HepG2 (cell line): ENCODE data around the gene TST. TPM values are rescaled to one million over a fixed set of nuclear protein-coding genes. Genes with fewer than 3 reads are reported as not detected.
A peak's percentile ranks its signal among the peaks of the same experiment; 100 is the strongest.

Source experiments
- AKAP8 ChIP-seq: sonication (generic); formaldehyde crosslinking; IDR thresholded peaks from 2 replicates; pipeline ENCODE4 v1.5.1; 2020; ENCODE audit warnings: mild to moderate bottlenecking, missing genetic modification reagents
- ARNT2 ChIP-seq: sonication (generic); formaldehyde crosslinking; IDR thresholded peaks from 2 replicates; pipeline ENCODE4 v1.8.0; 2022; ENCODE audit warnings: mild to moderate bottlenecking, low read depth, missing genetic modification reagents, moderate library complexity
- GABPB1 ChIP-seq: IDR thresholded peaks from 2 replicates; pipeline ENCODE4 v1.6.1; 2016; ENCODE audit warnings: mild to moderate bottlenecking, missing genetic modification reagents, moderate library complexity, missing compliant biosample characterization
- GATA4 ChIP-seq: sonication (generic); IDR thresholded peaks from 2 replicates; pipeline ENCODE4 v1.6.1; 2016; ENCODE audit warnings: antibody characterized with exemption, low read depth, borderline replicate concordance
- GATAD2A ChIP-seq: IDR thresholded peaks from 2 replicates; pipeline ENCODE4 v1.6.1; 2016
- POGZ ChIP-seq: sonication (generic); formaldehyde crosslinking; IDR thresholded peaks from 2 replicates; pipeline ENCODE4 v1.4.0; 2020; ENCODE audit warnings: mild to moderate bottlenecking, missing genetic modification reagents
- YEATS4 ChIP-seq: sonication (generic); formaldehyde crosslinking; IDR thresholded peaks from 2 replicates; pipeline ENCODE4 v1.4.0; 2020; ENCODE audit warnings: missing genetic modification reagents, borderline replicate concordance
- ZNF230 ChIP-seq: sonication (generic); formaldehyde crosslinking; IDR thresholded peaks from 2 replicates; pipeline ENCODE4 v1.4.0; 2020; ENCODE audit warnings: mild to moderate bottlenecking, missing genetic modification reagents
- ZNF451 ChIP-seq: sonication (generic); formaldehyde crosslinking; IDR thresholded peaks from 2 replicates; pipeline ENCODE4 v1.5.0; 2020; ENCODE audit warnings: mild to moderate bottlenecking, missing genetic modification reagents
- ZSCAN20 ChIP-seq: sonication (generic); formaldehyde crosslinking; IDR thresholded peaks from 2 replicates; pipeline ENCODE4 v1.4.0; 2020; ENCODE audit warnings: missing genetic modification reagents, mild to moderate bottlenecking, borderline replicate concordance
- polyA plus RNA-seq, 8 experiments: library from polyadenylated mRNA; depleted of rRNA in 3 of 8; stranded (reverse) in 7 of 8; unstranded in 1 of 8; fragments of >200 nt; fragmentation: Illumina TruSeq in 4 of 8; extraction: Trizol in 4 of 8; gene quantifications; 2 replicates each; pipeline versions ENCODE4 v1.2.1 to v1.2.3, GENCODE V29; 2011 to 2016; ENCODE audit warnings: low read depth in 4 of 8, missing spikeins in 1 of 8, mixed read lengths in 1 of 8; ENCODE audit not compliant: insufficient read depth in 1 of 8
- total RNA-seq, 5 experiments: library from RNA; depleted of rRNA; stranded (reverse); fragments of >200 nt; fragmentation: Illumina TruSeq; extraction: Trizol; gene quantifications; 2 replicates each; pipeline ENCODE4 v1.2.3, GENCODE V29; 2016; ENCODE audit warnings: low read depth in 1 of 5
- TF ChIP-seq, protein P1 (sequence below): sonication (generic); formaldehyde crosslinking; IDR thresholded peaks from 2 replicates; pipeline ENCODE4 v1.9.0; 2022; ENCODE audit warnings: missing genetic modification reagents, mild to moderate bottlenecking, borderline replicate concordance
- TF ChIP-seq, protein P2 (sequence below): sonication (generic); formaldehyde crosslinking; IDR thresholded peaks from 2 replicates; pipeline ENCODE4 v1.8.1; 2022; ENCODE audit warnings: mild to moderate bottlenecking, missing genetic modification reagents
- TF ChIP-seq, protein P3 (sequence below): sonication (generic); formaldehyde crosslinking; IDR thresholded peaks from 2 replicates; pipeline ENCODE4 v1.4.0; 2020; ENCODE audit warnings: mild to moderate bottlenecking, missing genetic modification reagents
- TF ChIP-seq, protein P4 (sequence below): sonication (generic); formaldehyde crosslinking; IDR thresholded peaks from 2 replicates; pipeline ENCODE4 v1.4.0; 2020; ENCODE audit warnings: missing genetic modification reagents
- TF ChIP-seq, protein P5 (sequence below): IDR thresholded peaks from 2 replicates; pipeline ENCODE4 v1.6.1; 2016; ENCODE audit warnings: mild to moderate bottlenecking, missing biosample characterization, missing genetic modification reagents
- TF ChIP-seq, protein P6 (sequence below): sonication (generic); formaldehyde crosslinking; IDR thresholded peaks from 2 replicates; pipeline ENCODE4 v1.5.1; 2020; ENCODE audit warnings: missing genetic modification reagents, mild to moderate bottlenecking, borderline replicate concordance

TST gene
- total and polyA plus RNA-seq, 2 of the 13 experiments (the other 11 are each of a cell fraction or from before 2014, with no cell fraction given) = 44.6 to 63.6 TPM

DNA sequence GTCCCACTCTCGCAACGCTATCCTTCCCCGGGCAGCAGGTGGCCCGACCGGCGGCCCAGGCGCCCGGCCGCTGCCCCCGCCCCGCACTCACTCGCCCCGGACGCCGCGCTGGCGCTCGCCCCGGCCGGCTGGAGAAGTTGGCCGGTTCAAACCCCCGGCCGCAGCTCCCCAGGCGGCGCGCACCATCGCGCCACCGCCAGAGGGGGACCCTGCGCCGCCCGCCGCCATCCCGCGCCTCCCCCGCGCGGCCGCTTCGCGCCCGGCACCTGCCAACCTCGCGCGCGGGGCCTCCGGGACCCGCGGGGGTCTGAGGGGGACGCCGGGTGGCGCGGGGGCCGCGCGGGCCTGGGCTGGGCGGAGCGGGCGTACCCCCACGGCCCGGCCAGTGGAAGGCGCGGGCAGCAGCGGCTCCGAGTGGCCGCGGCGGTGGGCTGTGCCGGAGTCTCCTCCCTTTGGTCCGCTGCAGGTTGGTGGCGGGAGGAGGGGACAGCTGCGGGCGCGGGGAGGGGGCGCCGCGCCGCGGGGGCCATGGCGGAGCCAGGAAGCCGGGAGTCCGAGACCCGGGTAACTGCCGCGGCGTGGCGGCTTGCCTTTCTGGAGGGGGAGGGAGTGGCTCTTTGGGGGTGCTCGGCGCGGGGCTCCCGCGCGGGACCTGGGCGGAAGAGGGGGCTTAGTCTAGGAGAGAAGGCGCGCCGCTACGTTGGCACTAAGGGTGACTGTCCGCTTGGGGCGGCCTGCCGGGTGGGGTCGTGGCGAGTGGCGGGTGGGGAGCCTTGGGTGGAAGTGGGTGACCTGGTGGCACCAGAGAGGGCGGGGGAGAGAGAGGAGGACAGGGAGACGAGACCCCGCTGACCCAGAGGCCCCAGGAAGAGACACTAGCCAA lies at the start of gene TST, which contains the start of gene MPST (continued):
- TF ChIP-seq, protein P1, sequence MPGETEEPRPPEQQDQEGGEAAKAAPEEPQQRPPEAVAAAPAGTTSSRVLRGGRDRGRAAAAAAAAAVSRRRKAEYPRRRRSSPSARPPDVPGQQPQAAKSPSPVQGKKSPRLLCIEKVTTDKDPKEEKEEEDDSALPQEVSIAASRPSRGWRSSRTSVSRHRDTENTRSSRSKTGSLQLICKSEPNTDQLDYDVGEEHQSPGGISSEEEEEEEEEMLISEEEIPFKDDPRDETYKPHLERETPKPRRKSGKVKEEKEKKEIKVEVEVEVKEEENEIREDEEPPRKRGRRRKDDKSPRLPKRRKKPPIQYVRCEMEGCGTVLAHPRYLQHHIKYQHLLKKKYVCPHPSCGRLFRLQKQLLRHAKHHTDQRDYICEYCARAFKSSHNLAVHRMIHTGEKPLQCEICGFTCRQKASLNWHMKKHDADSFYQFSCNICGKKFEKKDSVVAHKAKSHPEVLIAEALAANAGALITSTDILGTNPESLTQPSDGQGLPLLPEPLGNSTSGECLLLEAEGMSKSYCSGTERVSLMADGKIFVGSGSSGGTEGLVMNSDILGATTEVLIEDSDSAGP (CRISPR knock-in tag) = peak; percentile 31; the same call in 1 of the 2 replicates
- TF ChIP-seq GABPB1 (peak; percentile 43), ARNT2 (CRISPR knock-in tag) (peak; percentile 28), ZNF451 (no peak), ZSCAN20 (CRISPR knock-in tag) (0 out of 2 replicates have a peak, but pooled peaks have one; percentile 74), AKAP8 (CRISPR knock-in tag) (no peak), ZNF230 (CRISPR knock-in tag) (no peak), GATAD2A (CRISPR knock-in tag) (no peak), GATA4 (0 out of 2 replicates have a peak, but pooled peaks have one; percentile 21), POGZ (CRISPR knock-in tag) (no peak), YEATS4 (CRISPR knock-in tag) (peak; percentile 14; the same call in 1 of the 2 replicates)
- TF ChIP-seq, protein P2, sequence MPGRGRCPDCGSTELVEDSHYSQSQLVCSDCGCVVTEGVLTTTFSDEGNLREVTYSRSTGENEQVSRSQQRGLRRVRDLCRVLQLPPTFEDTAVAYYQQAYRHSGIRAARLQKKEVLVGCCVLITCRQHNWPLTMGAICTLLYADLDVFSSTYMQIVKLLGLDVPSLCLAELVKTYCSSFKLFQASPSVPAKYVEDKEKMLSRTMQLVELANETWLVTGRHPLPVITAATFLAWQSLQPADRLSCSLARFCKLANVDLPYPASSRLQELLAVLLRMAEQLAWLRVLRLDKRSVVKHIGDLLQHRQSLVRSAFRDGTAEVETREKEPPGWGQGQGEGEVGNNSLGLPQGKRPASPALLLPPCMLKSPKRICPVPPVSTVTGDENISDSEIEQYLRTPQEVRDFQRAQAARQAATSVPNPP (CRISPR knock-in tag) = 0 out of 2 replicates have a peak, but pooled peaks have one; percentile 40
- TF ChIP-seq, protein P3, sequence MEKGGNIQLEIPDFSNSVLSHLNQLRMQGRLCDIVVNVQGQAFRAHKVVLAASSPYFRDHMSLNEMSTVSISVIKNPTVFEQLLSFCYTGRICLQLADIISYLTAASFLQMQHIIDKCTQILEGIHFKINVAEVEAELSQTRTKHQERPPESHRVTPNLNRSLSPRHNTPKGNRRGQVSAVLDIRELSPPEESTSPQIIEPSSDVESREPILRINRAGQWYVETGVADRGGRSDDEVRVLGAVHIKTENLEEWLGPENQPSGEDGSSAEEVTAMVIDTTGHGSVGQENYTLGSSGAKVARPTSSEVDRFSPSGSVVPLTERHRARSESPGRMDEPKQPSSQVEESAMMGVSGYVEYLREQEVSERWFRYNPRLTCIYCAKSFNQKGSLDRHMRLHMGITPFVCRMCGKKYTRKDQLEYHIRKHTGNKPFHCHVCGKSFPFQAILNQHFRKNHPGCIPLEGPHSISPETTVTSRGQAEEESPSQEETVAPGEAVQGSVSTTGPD (CRISPR knock-in tag) = no peak
- TF ChIP-seq, protein P4, sequence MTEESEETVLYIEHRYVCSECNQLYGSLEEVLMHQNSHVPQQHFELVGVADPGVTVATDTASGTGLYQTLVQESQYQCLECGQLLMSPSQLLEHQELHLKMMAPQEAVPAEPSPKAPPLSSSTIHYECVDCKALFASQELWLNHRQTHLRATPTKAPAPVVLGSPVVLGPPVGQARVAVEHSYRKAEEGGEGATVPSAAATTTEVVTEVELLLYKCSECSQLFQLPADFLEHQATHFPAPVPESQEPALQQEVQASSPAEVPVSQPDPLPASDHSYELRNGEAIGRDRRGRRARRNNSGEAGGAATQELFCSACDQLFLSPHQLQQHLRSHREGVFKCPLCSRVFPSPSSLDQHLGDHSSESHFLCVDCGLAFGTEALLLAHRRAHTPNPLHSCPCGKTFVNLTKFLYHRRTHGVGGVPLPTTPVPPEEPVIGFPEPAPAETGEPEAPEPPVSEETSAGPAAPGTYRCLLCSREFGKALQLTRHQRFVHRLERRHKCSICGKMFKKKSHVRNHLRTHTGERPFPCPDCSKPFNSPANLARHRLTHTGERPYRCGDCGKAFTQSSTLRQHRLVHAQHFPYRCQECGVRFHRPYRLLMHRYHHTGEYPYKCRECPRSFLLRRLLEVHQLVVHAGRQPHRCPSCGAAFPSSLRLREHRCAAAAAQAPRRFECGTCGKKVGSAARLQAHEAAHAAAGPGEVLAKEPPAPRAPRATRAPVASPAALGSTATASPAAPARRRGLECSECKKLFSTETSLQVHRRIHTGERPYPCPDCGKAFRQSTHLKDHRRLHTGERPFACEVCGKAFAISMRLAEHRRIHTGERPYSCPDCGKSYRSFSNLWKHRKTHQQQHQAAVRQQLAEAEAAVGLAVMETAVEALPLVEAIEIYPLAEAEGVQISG = no peak; the same call in 1 of the 2 replicates
- TF ChIP-seq, protein P5, sequence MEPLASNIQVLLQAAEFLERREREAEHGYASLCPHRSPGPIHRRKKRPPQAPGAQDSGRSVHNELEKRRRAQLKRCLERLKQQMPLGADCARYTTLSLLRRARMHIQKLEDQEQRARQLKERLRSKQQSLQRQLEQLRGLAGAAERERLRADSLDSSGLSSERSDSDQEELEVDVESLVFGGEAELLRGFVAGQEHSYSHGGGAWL (CRISPR knock-in tag) = no peak
- TF ChIP-seq, protein P6, sequence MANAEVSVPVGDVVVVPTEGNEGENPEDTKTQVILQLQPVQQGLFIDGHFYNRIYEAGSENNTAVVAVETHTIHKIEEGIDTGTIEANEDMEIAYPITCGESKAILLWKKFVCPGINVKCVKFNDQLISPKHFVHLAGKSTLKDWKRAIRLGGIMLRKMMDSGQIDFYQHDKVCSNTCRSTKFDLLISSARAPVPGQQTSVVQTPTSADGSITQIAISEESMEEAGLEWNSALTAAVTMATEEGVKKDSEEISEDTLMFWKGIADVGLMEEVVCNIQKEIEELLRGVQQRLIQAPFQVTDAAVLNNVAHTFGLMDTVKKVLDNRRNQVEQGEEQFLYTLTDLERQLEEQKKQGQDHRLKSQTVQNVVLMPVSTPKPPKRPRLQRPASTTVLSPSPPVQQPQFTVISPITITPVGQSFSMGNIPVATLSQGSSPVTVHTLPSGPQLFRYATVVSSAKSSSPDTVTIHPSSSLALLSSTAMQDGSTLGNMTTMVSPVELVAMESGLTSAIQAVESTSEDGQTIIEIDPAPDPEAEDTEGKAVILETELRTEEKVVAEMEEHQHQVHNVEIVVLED (CRISPR knock-in tag) = peak; percentile 7; the same call in 1 of the 2 replicates
